H1 (cell line): ENCODE measurements around the gene RTN4RL2.

Experiments used
- BCL11A ChIP-seq, 2 experiments: IDR thresholded peaks; one replicate each; pipeline ENCODE4 v1.6.1; 2011; ENCODE audit warnings: low read depth in 2 of 2, low read length in 2 of 2, mild to moderate bottlenecking in 2 of 2
- CBX8 ChIP-seq: fragments of 300-800, 300-1000 bp; sonication (generic); IDR thresholded peaks from 2 replicates; pipeline ENCODE4 v1.7.1; 2016; ENCODE audit warnings: low read depth, low read length, borderline replicate concordance
- CTCF ChIP-seq, 3 experiments: IDR thresholded peaks; 1 replicate in 2 of 3; 2 replicates in 1 of 3; pipeline versions ENCODE4 v1.5.1 to v1.6.1; 2011; ENCODE audit warnings: low read length in 3 of 3, mild to moderate bottlenecking in 3 of 3, inconsistent platforms in 2 of 3, low read depth in 1 of 3, moderate library complexity in 1 of 3; ENCODE audit not compliant: insufficient read depth in 1 of 3; ENCODE audit errors: control extremely low read depth in 1 of 3
- EGR1 ChIP-seq: IDR thresholded peaks from 2 replicates; pipeline ENCODE4 v1.6.1; 2011; ENCODE audit warnings: low read depth, low read length, borderline replicate concordance
- EP300 ChIP-seq, 2 experiments: IDR thresholded peaks; 1 replicate in 1 of 2; 2 replicates in 1 of 2; pipeline ENCODE4 v1.6.1; 2011 to 2012; ENCODE audit warnings: low read depth in 2 of 2, low read length in 2 of 2, mild to moderate bottlenecking in 2 of 2, borderline replicate concordance in 1 of 2, inconsistent platforms in 1 of 2, moderate library complexity in 1 of 2
- EZH2 ChIP-seq: fragments of 200-600 bp; sonication (generic); IDR thresholded peaks from 2 replicates; pipeline ENCODE4 v1.7.1; 2012; ENCODE audit warnings: low read depth, mild to moderate bottlenecking, moderate library complexity, low read length, inconsistent platforms; ENCODE audit not compliant: severe bottlenecking
- JUN ChIP-seq: IDR thresholded peaks from 2 replicates; pipeline ENCODE4 v1.6.1; 2011; ENCODE audit warnings: low read depth, mild to moderate bottlenecking, improper control_type of control experiment, low read length
- MAX ChIP-seq: IDR thresholded peaks from 2 replicates; pipeline ENCODE4 v1.6.1; 2012; ENCODE audit warnings: inconsistent platforms
- POLR2A ChIP-seq, 2 experiments: IDR thresholded peaks; 1 replicate in 1 of 2; 2 replicates in 1 of 2; pipeline ENCODE4 v1.6.1; 2011; ENCODE audit warnings: low read depth in 2 of 2, low read length in 2 of 2, mild to moderate bottlenecking in 2 of 2; ENCODE audit errors: control extremely low read depth in 1 of 2
- RFX5 ChIP-seq: IDR thresholded peaks from 2 replicates; pipeline ENCODE4 v1.6.1; 2011; ENCODE audit warnings: low read depth, low read length, improper control_type of control experiment, borderline replicate concordance
- TCF12 ChIP-seq: IDR thresholded peaks from 2 replicates; pipeline ENCODE4 v1.6.1; 2011; ENCODE audit warnings: low read depth, mild to moderate bottlenecking, low read length

- TF ChIP-seq CTCF (IDR thresholded peaks at IDR 0.05; ENCODE audit: control extremely low read depth in 1 of 3, insufficient read depth in 1 of 3, low read depth in 1 of 3, low read length in 3 of 3) = no peak
- TF ChIP-seq JUN = no peak
- no peak for TF ChIP-seq POLR2A (IDR thresholded peaks at IDR 0.05; ENCODE audit: control extremely low read depth in 1 of 2, low read depth in 2 of 2, low read length in 2 of 2)
- TF ChIP-seq TCF12 = no peak
- no peak for TF ChIP-seq RFX5
- no peak for TF ChIP-seq CBX8
- no peak for TF ChIP-seq BCL11A (IDR thresholded peaks at IDR 0.05; ENCODE audit: low read depth in 2 of 2, low read length in 2 of 2)
- no peak for TF ChIP-seq EZH2
- TF ChIP-seq EP300 (IDR thresholded peaks at IDR 0.05; ENCODE audit: borderline replicate concordance in 1 of 2, low read depth in 2 of 2, low read length in 2 of 2) = no peak
- TF ChIP-seq MAX = no peak
- no peak for TF ChIP-seq EGR1
Measured at GRCh38 chr11:57496109-57496820, 35.9 kb downstream of the RTN4RL2 start.
